Brain microvascular endothelial cell (primary cell): Measurements from ENCODE around the gene RIN3.
"Not testable (repeated sequence)": the region's sequence is repeated elsewhere in the genome, so short reads cannot be mapped to it uniquely, and the experiment has no call there.

Experiments used
- DNase-seq: peaks from one replicate; pipeline ENCODE4 v3.0.0-alpha.2; 2020
- H3K27ac ChIP-seq: fragments of 250-450 bp; sonication (Bioruptor Pico); 2 replicates; pipeline ENCODE4 v1.5.1; 2020; ENCODE audit warnings: mild to moderate bottlenecking, moderate library complexity
- H3K27me3 ChIP-seq: fragments of 250-450 bp; sonication (Bioruptor Pico); replicated peaks from 2 replicates; pipeline ENCODE4 v1.5.1; 2020; ENCODE audit warnings: mild to moderate bottlenecking
- H3K36me3 ChIP-seq: fragments of 250-450 bp; sonication (Bioruptor Pico); replicated peaks from 2 replicates; pipeline ENCODE4 v1.5.1; 2020; ENCODE audit warnings: mild to moderate bottlenecking
- H3K4me3 ChIP-seq: 2 replicates; pipeline ENCODE4 v1.5.1; 2011; ENCODE audit warnings: low read depth, mild to moderate bottlenecking, control low read depth, low read length, moderate library complexity
- CTCF ChIP-seq: IDR thresholded peaks from 2 replicates; pipeline ENCODE4 v1.5.1; 2011; ENCODE audit warnings: low read depth, mild to moderate bottlenecking, moderate library complexity, low read length, control low read depth, inconsistent platforms; ENCODE audit errors: missing control alignments
- in situ Hi-C: cut with HindIII; loops from 2 replicates; pipeline ENCODE4 v1.10.0; 2017; ENCODE audit warnings: low sequenced_read_pairs, low pct_ligation_motif_present

RIN3 gene

GRCh38 chr14:92709340-92710000, 195.9 kb downstream of the RIN3 start:
- Histone ChIP-seq H3K27ac (no peak overlapping the region), H3K36me3 (peaks cover 11% of the 10 kb centered on the region), H3K27me3 (no peaks in the 10 kb centered on the region), H3K4me3 (no peak overlapping the region)
- in situ Hi-C loops: no loop called here
- DNase-seq: no peak
- no peak for TF ChIP-seq CTCF

- DNase-seq: no peak
- Histone ChIP-seq H3K36me3 (peaks cover 11% of the 10 kb centered on the region), H3K27me3 (no peaks in the 10 kb centered on the region), H3K4me3 (no peak overlapping the region), H3K27ac (no peak overlapping the region)
- TF ChIP-seq CTCF: no peak
- in situ Hi-C loops: no loop called here
Measured at GRCh38 chr14:92710001-92710341, 196.4 kb downstream of the RIN3 start.

- Histone ChIP-seq H3K4me3 (no peak overlapping the region), H3K27me3 (no peaks in the 10 kb centered on the region), H3K27ac (no peak overlapping the region), H3K36me3 (peaks cover 11% of the 10 kb centered on the region)
- DNase-seq: no peak
- in situ Hi-C loops: no loop called here
- TF ChIP-seq CTCF: no peak
Measured at GRCh38 chr14:92711976-92712653, 198.5 kb downstream of the RIN3 start.

- Histone ChIP-seq H3K4me3 (no peak overlapping the region), H3K27me3 (no peaks in the 10 kb centered on the region), H3K27ac (no peak overlapping the region), H3K36me3 (peaks cover 11% of the 10 kb centered on the region)
- TF ChIP-seq CTCF: no peak
- DNase-seq: no peak
- in situ Hi-C loops: no loop called here
Measured at GRCh38 chr14:92712654-92713051, 199.1 kb downstream of the RIN3 start.

GRCh38 chr14:92714739-92715307, 201.2 kb downstream of the RIN3 start:
- H3K27ac ChIP-seq, H3K4me3 ChIP-seq, in situ Hi-C loops, H3K27me3 ChIP-seq: not testable (repeated sequence)
- H3K36me3 ChIP-seq: peaks cover 11% of the 10 kb centered on the region
- TF ChIP-seq CTCF: peak; percentile 89
- peak; percentile 78 for DNase-seq
